H1 (cell line): ENCODE data around the gene OSTF1. TPM values are rescaled to one million over a fixed set of nuclear protein-coding genes. Genes with fewer than 3 reads are reported as not detected.

Source experiments
- BRCA1 ChIP-seq: IDR thresholded peaks from 2 replicates; pipeline ENCODE4 v1.6.1; 2012; ENCODE audit warnings: low read depth, low read length, improper control_type of control experiment
- CHD7 ChIP-seq: fragments of 300-600 bp; sonication (generic); IDR thresholded peaks from 2 replicates; pipeline ENCODE4 v1.7.1; 2012; ENCODE audit warnings: low read length, moderate library complexity, mild to moderate bottlenecking, inconsistent platforms; ENCODE audit not compliant: insufficient replicate concordance
- EGR1 ChIP-seq: IDR thresholded peaks from 2 replicates; pipeline ENCODE4 v1.6.1; 2011; ENCODE audit warnings: low read depth, low read length, borderline replicate concordance
- KDM1A ChIP-seq: fragments of 200-600, 300-600 bp; sonication (generic); IDR thresholded peaks from 2 replicates; pipeline ENCODE4 v1.7.1; 2016; ENCODE audit warnings: mild to moderate bottlenecking, low read length, borderline replicate concordance
- KDM4A ChIP-seq: IDR thresholded peaks from one replicate; pipeline ENCODE4 v1.7.1; 2012; ENCODE audit warnings: low read depth, mild to moderate bottlenecking, moderate library complexity, low read length, inconsistent platforms; ENCODE audit not compliant: severe bottlenecking
- NANOG ChIP-seq: IDR thresholded peaks from 2 replicates; pipeline ENCODE4 v1.6.1; 2011; ENCODE audit warnings: low read length, low read depth, mild to moderate bottlenecking, inconsistent platforms; ENCODE audit not compliant: insufficient read depth, poor library complexity, severe bottlenecking
- POLR2AphosphoS5 ChIP-seq: IDR thresholded peaks from 2 replicates; pipeline ENCODE4 v1.6.1; 2011; ENCODE audit warnings: low read depth, low read length
- SIN3A ChIP-seq, 2 experiments: IDR thresholded peaks in 1 of 2; conservative IDR thresholded peaks in 1 of 2; 2 replicates each; pipeline ENCODE4 v1.6.1; 2011 to 2012; ENCODE audit warnings: low read length in 2 of 2, improper control_type of control experiment in 1 of 2, low read depth in 1 of 2, mild to moderate bottlenecking in 1 of 2
- SIRT6 ChIP-seq: IDR thresholded peaks from one replicate; pipeline ENCODE4 v1.7.1; 2012; ENCODE audit warnings: low read length, inconsistent platforms
- SP1 ChIP-seq: IDR thresholded peaks from 2 replicates; pipeline ENCODE4 v1.6.1; 2011; ENCODE audit warnings: low read depth, low read length
- TBP ChIP-seq: IDR thresholded peaks from 2 replicates; pipeline ENCODE4 v1.6.1; 2011; ENCODE audit warnings: low read depth, low read length, improper control_type of control experiment
- TEAD4 ChIP-seq: IDR thresholded peaks from 2 replicates; pipeline ENCODE4 v1.6.1; 2012; ENCODE audit warnings: low read depth, low read length, inconsistent platforms, mixed read lengths
- ZNF274 ChIP-seq: IDR thresholded peaks from 2 replicates; pipeline ENCODE4 v1.7.0; 2012; ENCODE audit warnings: low read length, borderline replicate concordance; ENCODE audit errors: extremely low read depth
- polyA plus RNA-seq, 7 experiments: library from polyadenylated mRNA; depleted of rRNA in 3 of 7; stranded (reverse) in 5 of 7; unstranded in 2 of 7; fragments of >200 nt in 5 of 7; fragments of 200-250 nt in 2 of 7; gene quantifications; 1 replicate in 5 of 7; 2 replicates in 1 of 7; 4 replicates in 1 of 7; pipeline versions ENCODE4 v1.2.1 to v1.2.3, GENCODE V29; 2011 to 2013; ENCODE audit warnings: missing spikeins in 2 of 7, mixed read lengths in 2 of 7
- total RNA-seq: library from RNA; stranded (reverse); fragmentation: NEBNext Ultra II Directional; extraction: Animal tissue kit (Norgen Biotek cat#: 25700); gene quantifications from 2 replicates; pipeline ENCODE4 v1.2.1, GENCODE V29; 2021

The OSTF1 gene
- total and polyA plus RNA-seq, 2 of the 8 experiments (the other 6 are each of a cell fraction or from before 2014, with no cell fraction given), result 5.0 to 18.9 TPM

- TF ChIP-seq CHD7 (no peak), NANOG (no peak), ZNF274 (no peak), POLR2AphosphoS5 (no peak), SIN3A (conservative IDR thresholded peaks at IDR 0.05 in 1 of 2, IDR thresholded peaks at IDR 0.05 in 1 of 2; ENCODE audit: low read depth in 1 of 2, low read length in 2 of 2) (no peak), SIRT6 (no peak), KDM4A (no peak), SP1 (no peak), KDM1A (no peak), TEAD4 (no peak), TBP (no peak), BRCA1 (no peak), EGR1 (no peak)
These were observed 29.2 kb downstream of the OSTF1 start (continued) for GRCh38 chr9:75117564-75117963.
